ENCODE measurements around the gene CMTM1.

DNA sequence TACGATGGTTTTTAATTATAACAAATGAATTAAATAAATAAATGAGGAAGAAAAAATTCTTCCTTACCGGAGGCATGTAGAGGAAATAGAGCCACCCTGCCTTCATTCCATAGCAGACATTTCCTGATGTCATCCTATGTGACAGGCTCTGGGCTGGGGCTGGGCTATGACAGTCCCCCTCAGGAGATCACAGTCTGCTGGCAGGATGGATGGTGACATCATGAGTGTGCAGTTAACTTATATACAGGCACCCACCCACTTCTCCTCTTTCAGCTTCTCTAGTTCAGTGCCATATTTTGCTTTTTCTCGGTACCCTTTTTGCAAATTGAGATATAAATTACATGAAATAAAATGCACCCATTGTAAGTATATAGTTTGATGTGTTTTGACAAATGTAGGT is 31.9 kb downstream of the CMTM1 start:
- no peak for TF ChIP-seq SIN3A (IDR thresholded peaks at IDR 0.05; ENCODE audit: borderline replicate concordance, insufficient read depth, low read depth, low read length)
- TF ChIP-seq, protein P1, sequence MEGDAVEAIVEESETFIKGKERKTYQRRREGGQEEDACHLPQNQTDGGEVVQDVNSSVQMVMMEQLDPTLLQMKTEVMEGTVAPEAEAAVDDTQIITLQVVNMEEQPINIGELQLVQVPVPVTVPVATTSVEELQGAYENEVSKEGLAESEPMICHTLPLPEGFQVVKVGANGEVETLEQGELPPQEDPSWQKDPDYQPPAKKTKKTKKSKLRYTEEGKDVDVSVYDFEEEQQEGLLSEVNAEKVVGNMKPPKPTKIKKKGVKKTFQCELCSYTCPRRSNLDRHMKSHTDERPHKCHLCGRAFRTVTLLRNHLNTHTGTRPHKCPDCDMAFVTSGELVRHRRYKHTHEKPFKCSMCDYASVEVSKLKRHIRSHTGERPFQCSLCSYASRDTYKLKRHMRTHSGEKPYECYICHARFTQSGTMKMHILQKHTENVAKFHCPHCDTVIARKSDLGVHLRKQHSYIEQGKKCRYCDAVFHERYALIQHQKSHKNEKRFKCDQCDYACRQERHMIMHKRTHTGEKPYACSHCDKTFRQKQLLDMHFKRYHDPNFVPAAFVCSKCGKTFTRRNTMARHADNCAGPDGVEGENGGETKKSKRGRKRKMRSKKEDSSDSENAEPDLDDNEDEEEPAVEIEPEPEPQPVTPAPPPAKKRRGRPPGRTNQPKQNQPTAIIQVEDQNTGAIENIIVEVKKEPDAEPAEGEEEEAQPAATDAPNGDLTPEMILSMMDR (IDR thresholded peaks at IDR 0.05) = no peak
- TF ChIP-seq, protein P2, sequence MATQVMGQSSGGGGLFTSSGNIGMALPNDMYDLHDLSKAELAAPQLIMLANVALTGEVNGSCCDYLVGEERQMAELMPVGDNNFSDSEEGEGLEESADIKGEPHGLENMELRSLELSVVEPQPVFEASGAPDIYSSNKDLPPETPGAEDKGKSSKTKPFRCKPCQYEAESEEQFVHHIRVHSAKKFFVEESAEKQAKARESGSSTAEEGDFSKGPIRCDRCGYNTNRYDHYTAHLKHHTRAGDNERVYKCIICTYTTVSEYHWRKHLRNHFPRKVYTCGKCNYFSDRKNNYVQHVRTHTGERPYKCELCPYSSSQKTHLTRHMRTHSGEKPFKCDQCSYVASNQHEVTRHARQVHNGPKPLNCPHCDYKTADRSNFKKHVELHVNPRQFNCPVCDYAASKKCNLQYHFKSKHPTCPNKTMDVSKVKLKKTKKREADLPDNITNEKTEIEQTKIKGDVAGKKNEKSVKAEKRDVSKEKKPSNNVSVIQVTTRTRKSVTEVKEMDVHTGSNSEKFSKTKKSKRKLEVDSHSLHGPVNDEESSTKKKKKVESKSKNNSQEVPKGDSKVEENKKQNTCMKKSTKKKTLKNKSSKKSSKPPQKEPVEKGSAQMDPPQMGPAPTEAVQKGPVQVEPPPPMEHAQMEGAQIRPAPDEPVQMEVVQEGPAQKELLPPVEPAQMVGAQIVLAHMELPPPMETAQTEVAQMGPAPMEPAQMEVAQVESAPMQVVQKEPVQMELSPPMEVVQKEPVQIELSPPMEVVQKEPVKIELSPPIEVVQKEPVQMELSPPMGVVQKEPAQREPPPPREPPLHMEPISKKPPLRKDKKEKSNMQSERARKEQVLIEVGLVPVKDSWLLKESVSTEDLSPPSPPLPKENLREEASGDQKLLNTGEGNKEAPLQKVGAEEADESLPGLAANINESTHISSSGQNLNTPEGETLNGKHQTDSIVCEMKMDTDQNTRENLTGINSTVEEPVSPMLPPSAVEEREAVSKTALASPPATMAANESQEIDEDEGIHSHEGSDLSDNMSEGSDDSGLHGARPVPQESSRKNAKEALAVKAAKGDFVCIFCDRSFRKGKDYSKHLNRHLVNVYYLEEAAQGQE (IDR thresholded peaks at IDR 0.05; ENCODE audit: insufficient read depth in 1 of 2, low read depth in 2 of 2, low read length in 1 of 2) = no peak

Data from Panc1 (cell line).